ENCODE results near the gene PSMB10.
A peak's percentile ranks its signal among the peaks of the same experiment; 100 is the strongest.

The PSMB10 gene

GRCh38 chr16:67902831-67903230, 33.8 kb downstream of the PSMB10 start:
- H3K27ac ChIP-seq (replicated peaks; ENCODE audit: low read length), result no peak overlapping the region

DNA sequence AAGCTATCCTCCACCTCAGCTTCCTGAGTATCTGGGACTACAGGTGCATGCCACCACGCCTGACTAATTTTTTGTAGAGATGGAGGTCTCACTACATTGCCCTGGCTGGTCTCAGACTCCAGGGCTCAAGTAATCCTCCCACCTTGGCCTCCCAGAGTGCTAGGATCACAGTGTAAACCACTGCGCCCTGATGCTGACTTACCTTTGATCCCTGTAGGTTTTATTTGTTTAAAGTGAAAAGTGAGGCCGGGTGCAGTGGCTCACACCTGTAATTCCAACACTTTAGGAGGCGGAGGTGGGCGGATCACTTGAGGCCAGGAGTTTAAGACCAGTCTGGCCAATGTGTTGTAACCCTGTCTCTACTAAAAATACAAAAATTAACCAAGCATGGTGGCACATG, 34.9 kb downstream of the PSMB10 start:
- no peak for DNase-seq (ENCODE audit: low spot score)
- H4K91ac ChIP-seq (ENCODE audit: low read depth, low read length, poor library complexity), result no peak overlapping the region
- H2AK5ac ChIP-seq (ENCODE audit: low read depth, low read length), result no peak overlapping the region
- no peak overlapping the region for H3K4ac ChIP-seq (ENCODE audit: low read length)
- H3K27me3 ChIP-seq (ENCODE audit: control insufficient read depth in 3 of 3, insufficient read depth in 3 of 3, low read depth in 1 of 3, low read length in 3 of 3), result no peaks in the 10 kb centered on the region
- H2AFZ ChIP-seq (ENCODE audit: low read length), result no peak overlapping the region
- H3K14ac ChIP-seq (ENCODE audit: low read length), result no peak overlapping the region
- no peak overlapping the region for H4K8ac ChIP-seq (ENCODE audit: low read depth, low read length)
- no peak overlapping the region for H3K18ac ChIP-seq (ENCODE audit: low read length)
- H3K27ac ChIP-seq (replicated peaks; ENCODE audit: low read length), result no peak overlapping the region
- no peak overlapping the region for H3K4me2 ChIP-seq (ENCODE audit: insufficient read depth, low read length, poor library complexity, severe bottlenecking)
- no peak overlapping the region for H3K23ac ChIP-seq (ENCODE audit: low read depth, low read length, poor library complexity)
- no peak overlapping the region for H2BK15ac ChIP-seq (ENCODE audit: low read length)
- no peaks in the 10 kb centered on the region for H3K9me3 ChIP-seq (replicated peaks in 1 of 2; ENCODE audit: control insufficient read depth in 2 of 2, insufficient read depth in 1 of 2, low read depth in 1 of 2, low read length in 2 of 2)
- peaks cover 3 to 19% of the 10 kb centered on the region in 2 donors for H3K36me3 ChIP-seq (replicated peaks in 1 of 2; ENCODE audit: control insufficient read depth in 2 of 2, insufficient read depth in 2 of 2, low read length in 2 of 2)
- H2BK12ac ChIP-seq (ENCODE audit: low read length), result no peak overlapping the region
- H3K9ac ChIP-seq (ENCODE audit: low read depth, low read length, poor library complexity), result no peak overlapping the region
- H3K4me3 ChIP-seq (ENCODE audit: low read length in 2 of 2), result no peak overlapping the region
- no peaks in the 10 kb centered on the region for H3K4me1 ChIP-seq (ENCODE audit: control insufficient read depth in 2 of 2, insufficient read depth in 1 of 2, low read depth in 1 of 2, low read length in 2 of 2)
- no peak overlapping the region for H2BK5ac ChIP-seq (ENCODE audit: low read length)
- no CpG with 5 or more reads among the region's 5 CpGs for WGBS, 2 donors (ENCODE audit: extremely low coverage in 2 of 2, insufficient read length in 2 of 2, insufficient replicate concordance in 1 of 2)
- no peak overlapping the region for H2BK120ac ChIP-seq (ENCODE audit: low read depth, low read length)
- no peaks in the 10 kb centered on the region for H3K79me1 ChIP-seq (ENCODE audit: low read depth, low read length)

More at GRCh38 chr16:67902831-67903230, 33.8 kb downstream of the PSMB10 start:
- Histone ChIP-seq H3K4me1 (ENCODE audit: control insufficient read depth in 2 of 2, insufficient read depth in 1 of 2, low read depth in 1 of 2, low read length in 2 of 2) (no peaks in the 10 kb centered on the region), H4K91ac (ENCODE audit: low read depth, low read length, poor library complexity) (no peak overlapping the region), H3K4me2 (ENCODE audit: insufficient read depth, low read length, poor library complexity, severe bottlenecking) (no peak overlapping the region), H2AK5ac (ENCODE audit: low read depth, low read length) (no peak overlapping the region), H3K36me3 (replicated peaks in 1 of 2; ENCODE audit: control insufficient read depth in 2 of 2, insufficient read depth in 2 of 2, low read length in 2 of 2) (peaks cover 3 to 19% of the 10 kb centered on the region in 2 donors), H3K18ac (ENCODE audit: low read length) (no peak overlapping the region), H3K4me3 (ENCODE audit: low read length in 2 of 2) (no peak overlapping the region), H3K14ac (ENCODE audit: low read length) (no peak overlapping the region), H2BK120ac (ENCODE audit: low read depth, low read length) (no peak overlapping the region), H3K9me3 (replicated peaks in 1 of 2; ENCODE audit: control insufficient read depth in 2 of 2, insufficient read depth in 1 of 2, low read depth in 1 of 2, low read length in 2 of 2) (no peaks in the 10 kb centered on the region), H3K4ac (ENCODE audit: low read length) (no peak overlapping the region), H2AFZ (ENCODE audit: low read length) (no peak overlapping the region), H2BK12ac (ENCODE audit: low read length) (no peak overlapping the region), H2BK5ac (ENCODE audit: low read length) (no peak overlapping the region), H3K79me1 (ENCODE audit: low read depth, low read length) (peaks cover 2% of the 10 kb centered on the region), H3K9ac (ENCODE audit: low read depth, low read length, poor library complexity) (no peak overlapping the region), H3K27me3 (ENCODE audit: control insufficient read depth in 3 of 3, insufficient read depth in 3 of 3, low read depth in 1 of 3, low read length in 3 of 3) (no peaks in the 10 kb centered on the region), H4K8ac (ENCODE audit: low read depth, low read length) (no peak overlapping the region), H3K23ac (ENCODE audit: low read depth, low read length, poor library complexity) (no peak overlapping the region), H2BK15ac (ENCODE audit: low read length) (no peak overlapping the region)
- WGBS, 2 donors (ENCODE audit: extremely low coverage in 2 of 2, insufficient read length in 2 of 2, insufficient replicate concordance in 1 of 2), result no CpG with 5 or more reads among the region's 4 CpGs
- DNase-seq (ENCODE audit: low spot score), result no peak

GRCh38 chr16:67897231-67897630, 39.4 kb downstream of the PSMB10 start:
- no peak overlapping the region for H2BK12ac ChIP-seq (ENCODE audit: low read length)
- H3K23ac ChIP-seq (ENCODE audit: low read depth, low read length, poor library complexity), result no peak overlapping the region
- H3K4ac ChIP-seq (ENCODE audit: low read length), result no peak overlapping the region
- no peak overlapping the region for H2AK5ac ChIP-seq (ENCODE audit: low read depth, low read length)
- no peak overlapping the region for H4K91ac ChIP-seq (ENCODE audit: low read depth, low read length, poor library complexity)
- H3K18ac ChIP-seq (ENCODE audit: low read length), result no peak overlapping the region
- H3K9ac ChIP-seq (ENCODE audit: low read depth, low read length, poor library complexity), result no peak overlapping the region
- H2BK15ac ChIP-seq (ENCODE audit: low read length), result no peak overlapping the region
- no peak overlapping the region for H4K8ac ChIP-seq (ENCODE audit: low read depth, low read length)
- no peaks in the 10 kb centered on the region for H3K9me3 ChIP-seq (replicated peaks in 1 of 2; ENCODE audit: control insufficient read depth in 2 of 2, insufficient read depth in 1 of 2, low read depth in 1 of 2, low read length in 2 of 2)
- H3K27me3 ChIP-seq (ENCODE audit: control insufficient read depth in 3 of 3, insufficient read depth in 3 of 3, low read depth in 1 of 3, low read length in 3 of 3), result no peaks in the 10 kb centered on the region
- WGBS, 2 donors (ENCODE audit: extremely low coverage in 2 of 2, insufficient read length in 2 of 2, insufficient replicate concordance in 1 of 2), result no CpG with 5 or more reads among the region's 3 CpGs
- peaks cover 1 to 11% of the 10 kb centered on the region in 2 donors for H3K4me1 ChIP-seq (ENCODE audit: control insufficient read depth in 2 of 2, insufficient read depth in 1 of 2, low read depth in 1 of 2, low read length in 2 of 2)
- H2BK5ac ChIP-seq (ENCODE audit: low read length), result no peak overlapping the region
- H3K4me2 ChIP-seq (ENCODE audit: insufficient read depth, low read length, poor library complexity, severe bottlenecking), result no peak overlapping the region
- no peak overlapping the region for H2AFZ ChIP-seq (ENCODE audit: low read length)
- H3K36me3 ChIP-seq (replicated peaks in 1 of 2; ENCODE audit: control insufficient read depth in 2 of 2, insufficient read depth in 2 of 2, low read length in 2 of 2), result peaks cover 0 to 8% of the 10 kb centered on the region in 2 donors
- DNase-seq (ENCODE audit: low spot score), result no peak
- no peak overlapping the region for H2BK120ac ChIP-seq (ENCODE audit: low read depth, low read length)
- H3K27ac ChIP-seq (replicated peaks; ENCODE audit: low read length), result no peak overlapping the region
- peaks cover 11% of the 10 kb centered on the region for H3K79me1 ChIP-seq (ENCODE audit: low read depth, low read length)
- no peak overlapping the region for H3K4me3 ChIP-seq (ENCODE audit: low read length in 2 of 2)
- H3K14ac ChIP-seq (ENCODE audit: low read length), result no peak overlapping the region

GRCh38 chr16:67893743-67894399, 42.8 kb downstream of the PSMB10 start:
- no CpG with 5 or more reads among the region's 14 CpGs for WGBS, 2 donors (ENCODE audit: extremely low coverage in 2 of 2, insufficient read length in 2 of 2, insufficient replicate concordance in 1 of 2)
- Histone ChIP-seq H2AK5ac (ENCODE audit: low read depth, low read length) (peak overlapping the region; percentile 89), H3K14ac (ENCODE audit: low read length) (peak overlapping the region; percentile 85), H3K23ac (ENCODE audit: low read depth, low read length, poor library complexity) (peak overlapping the region; percentile 69), H3K27me3 (ENCODE audit: control insufficient read depth in 3 of 3, insufficient read depth in 3 of 3, low read depth in 1 of 3, low read length in 3 of 3) (no peaks in the 10 kb centered on the region), H3K79me1 (ENCODE audit: low read depth, low read length) (peaks cover 11% of the 10 kb centered on the region), H3K4ac (ENCODE audit: low read length) (no peak overlapping the region), H3K18ac (ENCODE audit: low read length) (peak overlapping the region; percentile 98), H2AFZ (ENCODE audit: low read length) (peak overlapping the region; percentile 97), H3K9ac (ENCODE audit: low read depth, low read length, poor library complexity) (peak overlapping the region; percentile 99), H4K8ac (ENCODE audit: low read depth, low read length) (no peak overlapping the region), H2BK5ac (ENCODE audit: low read length) (peak overlapping the region; percentile 94), H4K91ac (ENCODE audit: low read depth, low read length, poor library complexity) (no peak overlapping the region), H3K36me3 (replicated peaks in 1 of 2; ENCODE audit: control insufficient read depth in 2 of 2, insufficient read depth in 2 of 2, low read length in 2 of 2) (no peaks in the 10 kb centered on the region), H3K9me3 (replicated peaks in 1 of 2; ENCODE audit: control insufficient read depth in 2 of 2, insufficient read depth in 1 of 2, low read depth in 1 of 2, low read length in 2 of 2) (no peaks in the 10 kb centered on the region), H3K4me3 (ENCODE audit: low read length in 2 of 2) (peak overlapping the region; percentile 97 to 100), H3K4me2 (ENCODE audit: insufficient read depth, low read length, poor library complexity, severe bottlenecking) (peak overlapping the region; percentile 96), H3K4me1 (ENCODE audit: control insufficient read depth in 2 of 2, insufficient read depth in 1 of 2, low read depth in 1 of 2, low read length in 2 of 2) (peaks cover 1 to 11% of the 10 kb centered on the region in 2 donors), H2BK15ac (ENCODE audit: low read length) (no peak overlapping the region), H2BK12ac (ENCODE audit: low read length) (no peak overlapping the region), H3K27ac (replicated peaks; ENCODE audit: low read length) (no peak overlapping the region), H2BK120ac (ENCODE audit: low read depth, low read length) (no peak overlapping the region)
- DNase-seq (ENCODE audit: low spot score), result no peak

Measured in neuronal stem cell (in vitro differentiated cells).